Muscle of leg (tissue), 11 donors: ENCODE measurements around the gene MLXIPL. TPM values are rescaled to one million over a fixed set of nuclear protein-coding genes. Genes with fewer than 3 reads are reported as not detected.
"Not testable (repeated sequence)": the region's sequence is repeated elsewhere in the genome, so short reads cannot be mapped to it uniquely, and the experiment has no call there.

ENCODE experiments used
- DNase-seq: peaks from one replicate; pipeline ENCODE4 v3.0.0; 2013
- H3K27ac ChIP-seq: one replicate; pipeline ENCODE4 v1.5.1; 2013; ENCODE audit warnings: mild to moderate bottlenecking, low read length, control low read depth
- H3K27me3 ChIP-seq: one replicate; pipeline ENCODE4 v1.6.1; 2013; ENCODE audit warnings: low read length; ENCODE audit not compliant: control insufficient read depth, insufficient read depth
- H3K36me3 ChIP-seq: one replicate; pipeline ENCODE4 v1.6.1; 2013; ENCODE audit warnings: low read length; ENCODE audit not compliant: control insufficient read depth, insufficient read depth
- H3K4me1 ChIP-seq: one replicate; pipeline ENCODE4 v1.6.1; 2013; ENCODE audit warnings: low read length; ENCODE audit not compliant: control insufficient read depth, insufficient read depth
- H3K4me3 ChIP-seq: one replicate; pipeline ENCODE4 v1.5.1; 2013; ENCODE audit warnings: low read length, control low read depth
- H3K9me3 ChIP-seq: replicated peaks from 2 replicates; pipeline ENCODE4 v1.6.1; 2013; ENCODE audit warnings: low read depth, low read length; ENCODE audit not compliant: control insufficient read depth
- WGBS: methylation state at CpG from one replicate; pipeline ENCODE4 v1.1.5; 2013; ENCODE audit warnings: missing lambda C conversion rate; ENCODE audit not compliant: insufficient coverage; 5-methylcytosine and 5-hydroxymethylcytosine counted together
- polyA plus RNA-seq, 8 donors: library from polyadenylated mRNA; unstranded; fragments of 120-200 nt; gene quantifications; one replicate each; pipeline versions ENCODE4 v1.2.1 to v1.2.3, GENCODE V29; 2013; ENCODE audit warnings: inconsistent platforms in 1 of 8, low replicate concordance in 1 of 8; ENCODE audit not compliant: insufficient read length in 8 of 8, insufficient read depth in 1 of 8
- total RNA-seq: library from RNA; stranded (reverse); fragments of 120-200 nt; gene quantifications from one replicate; pipeline ENCODE4 v1.2.4, GENCODE V29; 2013

Gene MLXIPL
- total and polyA plus RNA-seq, 9 donors = 0.12 to 3.1 (median 0.19) TPM

GRCh38 chr7:73613954-73614735 is 10.2 kb downstream of the MLXIPL start:
- Histone ChIP-seq H3K36me3 (no peaks in the 10 kb centered on the region), H3K27ac (no peak overlapping the region), H3K4me1 (peaks cover 5% of the 10 kb centered on the region), H3K27me3 (peaks cover 14% of the 10 kb centered on the region), H3K9me3 (no peaks in the 10 kb centered on the region), H3K4me3 (no peak overlapping the region)
- 14% methylated on average over 3 of the region's 14 CpGs for WGBS
- DNase-seq = no peak

GRCh38 chr7:73612598-73613269 is 11.6 kb downstream of the MLXIPL start:
- no peak for DNase-seq
- Histone ChIP-seq H3K27ac (no peak overlapping the region), H3K36me3 (no peaks in the 10 kb centered on the region), H3K4me3 (no peak overlapping the region), H3K4me1 (peaks cover 5% of the 10 kb centered on the region), H3K27me3 (peaks cover 14% of the 10 kb centered on the region), H3K9me3 (no peaks in the 10 kb centered on the region)
- WGBS = 10% methylated on average over 5 of the region's 11 CpGs

- peak; percentile 62 for DNase-seq
- peaks cover 18% of the 10 kb centered on the region for H3K27me3 ChIP-seq
- no peaks in the 10 kb centered on the region for H3K36me3 ChIP-seq
- peaks cover 10% of the 10 kb centered on the region for H3K4me1 ChIP-seq
- WGBS = 70% methylated on average over 10 of the region's 11 CpGs
- no peak overlapping the region for H3K27ac ChIP-seq
- H3K9me3 ChIP-seq = no peaks in the 10 kb centered on the region
- no peak overlapping the region for H3K4me3 ChIP-seq
Measured at GRCh38 chr7:73611017-73611555, 13.2 kb downstream of the MLXIPL start.

- WGBS = 72% methylated on average over 4 of the region's 4 CpGs
- Histone ChIP-seq H3K27ac (no peak overlapping the region), H3K9me3 (no peaks in the 10 kb centered on the region), H3K27me3 (peaks cover 25% of the 10 kb centered on the region), H3K4me3 (no peak overlapping the region), H3K4me1 (peaks cover 10% of the 10 kb centered on the region), H3K36me3 (no peaks in the 10 kb centered on the region)
- no peak for DNase-seq
Measured at GRCh38 chr7:73610105-73610504, 14.2 kb downstream of the MLXIPL start.

GRCh38 chr7:73607692-73607983 is 16.7 kb downstream of the MLXIPL start:
- no CpG with 5 or more reads among the region's 5 CpGs for WGBS
- H3K27ac ChIP-seq = not testable (repeated sequence)
- peaks cover 17% of the 10 kb centered on the region for H3K27me3 ChIP-seq

GRCh38 chr7:73606801-73607691 is 17.3 kb downstream of the MLXIPL start:
- Histone ChIP-seq H3K36me3 (no peaks in the 10 kb centered on the region), H3K9me3 (no peaks in the 10 kb centered on the region), H3K27ac (no peak overlapping the region), H3K4me1 (peaks cover 10% of the 10 kb centered on the region), H3K27me3 (peaks cover 17% of the 10 kb centered on the region), H3K4me3 (no peak overlapping the region)
- peak; percentile 49 for DNase-seq
- 4% methylated on average over 17 of the region's 36 CpGs for WGBS

More at GRCh38 chr7:73607692-73607983, 16.7 kb downstream of the MLXIPL start:
- peaks cover 10% of the 10 kb centered on the region for H3K4me1 ChIP-seq
- DNase-seq, H3K4me3 ChIP-seq, H3K36me3 ChIP-seq, H3K9me3 ChIP-seq: not testable (repeated sequence)

- H3K36me3 ChIP-seq = no peaks in the 10 kb centered on the region
- no peak overlapping the region for H3K27ac ChIP-seq
- DNase-seq = no peak
- WGBS = 65% methylated on average over 20 of the region's 23 CpGs
- peaks cover 19% of the 10 kb centered on the region for H3K27me3 ChIP-seq
- peaks cover 5% of the 10 kb centered on the region for H3K4me1 ChIP-seq
- no peaks in the 10 kb centered on the region for H3K9me3 ChIP-seq
- no peak overlapping the region for H3K4me3 ChIP-seq
Measured at GRCh38 chr7:73605601-73606220, 18.6 kb downstream of the MLXIPL start.

GRCh38 chr7:73602721-73603651 is 21.3 kb downstream of the MLXIPL start:
- Histone ChIP-seq H3K4me1 (peaks cover 5% of the 10 kb centered on the region), H3K27me3 (peaks cover 26% of the 10 kb centered on the region), H3K36me3 (no peaks in the 10 kb centered on the region), H3K4me3 (no peak overlapping the region), H3K27ac (no peak overlapping the region), H3K9me3 (no peaks in the 10 kb centered on the region)
- no peak for DNase-seq
- WGBS = 77% methylated on average over 16 of the region's 22 CpGs

- DNase-seq = no peak
- WGBS = 69% methylated on average over 7 of the region's 7 CpGs
- no peaks in the 10 kb centered on the region for H3K9me3 ChIP-seq
- peaks cover 20% of the 10 kb centered on the region for H3K27me3 ChIP-seq
- no peaks in the 10 kb centered on the region for H3K4me1 ChIP-seq
- no peak overlapping the region for H3K4me3 ChIP-seq
- H3K27ac ChIP-seq = no peak overlapping the region
- no peaks in the 10 kb centered on the region for H3K36me3 ChIP-seq
Measured at GRCh38 chr7:73599916-73600315, 24.4 kb downstream of the MLXIPL start.
